ENCODE data around the gene RASSF4.

GRCh38 chr10:44949915-44950314 is 9.7 kb upstream of the RASSF4 start:
- no peak for TF ChIP-seq CTCF (IDR thresholded peaks at IDR 0.05; ENCODE audit: insufficient read depth, low read length)
- no peak for TF ChIP-seq POLR2AphosphoS5 (IDR thresholded peaks at IDR 0.05; ENCODE audit: low read depth)
- TF ChIP-seq GABPA (IDR thresholded peaks at IDR 0.05; ENCODE audit: low read depth), result no peak
- no peak for TF ChIP-seq REST (IDR thresholded peaks at IDR 0.05; ENCODE audit: insufficient replicate concordance, low read depth)
- no peak for TF ChIP-seq SPI1 (IDR thresholded peaks at IDR 0.05; ENCODE audit: borderline replicate concordance, low read depth)
